ENCODE data around the gene ABCB11.

- TF ChIP-seq CTCF (IDR thresholded peaks at IDR 0.05) (peak in 1 of 3 experiments; percentile 32), POLR2A (IDR thresholded peaks at IDR 0.05) (no peak)
Observed at GRCh38 chr2:168920504-168921157, 110.5 kb downstream of the ABCB11 start.

Data from vagina (tissue), 2 donors.